K562 (cell line): ENCODE results near the gene WFDC12. TPM values are rescaled to one million over a fixed set of nuclear protein-coding genes. Genes with fewer than 3 reads are reported as not detected.

ENCODE experiments used
- POLR2AphosphoS5 ChIP-seq: IDR thresholded peaks from 2 replicates; pipeline ENCODE4 v1.6.1; 2011; ENCODE audit warnings: mild to moderate bottlenecking, low read depth, low read length, moderate library complexity; ENCODE audit not compliant: control insufficient read depth, insufficient read depth
- REST ChIP-seq, 2 experiments: fragments of 450-650 bp; formaldehyde crosslinking in 1 of 2; IDR thresholded peaks; 2 replicates each; pipeline versions ENCODE4 v1.4.0 to v1.6.1; 2014 to 2020; ENCODE audit warnings: mild to moderate bottlenecking in 2 of 2, borderline replicate concordance in 1 of 2, low read depth in 1 of 2
- RFX1 ChIP-seq: fragments of 450-650 bp; IDR thresholded peaks from 2 replicates; pipeline ENCODE4 v1.6.1; 2016; ENCODE audit warnings: mild to moderate bottlenecking, moderate library complexity
- SMC3 ChIP-seq: conservative IDR thresholded peaks from 2 replicates; pipeline ENCODE4 v1.6.1; 2011; ENCODE audit warnings: low read depth, low read length, improper control_type of control experiment; ENCODE audit not compliant: insufficient read depth
- ZNF318 ChIP-seq, 2 experiments: fragments of 450-650 bp; IDR thresholded peaks; 2 replicates each; pipeline ENCODE4 v1.6.1; 2016; ENCODE audit warnings: mild to moderate bottlenecking in 2 of 2, borderline replicate concordance in 1 of 2, low read depth in 1 of 2, moderate library complexity in 1 of 2
- ZNF785 ChIP-seq: fragments of 250-450 bp; sonication (Bioruptor Pico); IDR thresholded peaks from 2 replicates; pipeline ENCODE4 v1.4.0; 2020; ENCODE audit warnings: mild to moderate bottlenecking
- polyA plus RNA-seq, 8 experiments: library from polyadenylated mRNA; depleted of rRNA in 4 of 8; stranded (reverse) in 5 of 8; unstranded in 3 of 8; fragments of >200 nt; fragmentation: Nextera tagmentation in 2 of 8; fragmentation: Illumina TruSeq in 1 of 8; extraction: Ambion mirVana in 2 of 8; extraction: Trizol in 1 of 8; gene quantifications; 2 replicates each; pipeline versions ENCODE4 v1.2.1 to v1.2.3, GENCODE V29; 2011 to 2014; ENCODE audit warnings: inconsistent platforms in 1 of 8, missing spikeins in 1 of 8
- total RNA-seq, 7 experiments: library from RNA; depleted of rRNA in 6 of 7; stranded (reverse); fragments of >200 nt in 6 of 7; fragmentation: Illumina TruSeq in 2 of 7; extraction: Trizol in 2 of 7; gene quantifications; 2 replicates each; pipeline versions ENCODE4 v1.2.1 to v1.2.3, GENCODE V29; 2011 to 2021; ENCODE audit warnings: low replicate concordance in 1 of 7

Gene WFDC12
- total and polyA plus RNA-seq, 9 of the 15 experiments (the other 6 are each of a cell fraction or from before 2014, with no cell fraction given) = not detected

GRCh38 chr20:45095805-45096238, 28.4 kb downstream of the WFDC12 start (continued):
- TF ChIP-seq REST (IDR thresholded peaks at IDR 0.05; ENCODE audit: borderline replicate concordance) = peak; percentile 66; the same call in 1 of the 2 replicates
- TF ChIP-seq REST (CRISPR knock-in tag; IDR thresholded peaks at IDR 0.05; ENCODE audit: low read depth) = no peak
- TF ChIP-seq ZNF785 (CRISPR knock-in tag) = no peak
- TF ChIP-seq ZNF318 (IDR thresholded peaks at IDR 0.05; ENCODE audit: borderline replicate concordance in 1 of 2, low read depth in 1 of 2) = no peak
- TF ChIP-seq SMC3 = peak; percentile 46
- no peak for TF ChIP-seq POLR2AphosphoS5
- no peak for TF ChIP-seq RFX1
